ENCODE measurements around the gene SLC22A13.
"Not testable (repeated sequence)": the region's sequence is repeated elsewhere in the genome, so short reads cannot be mapped to it uniquely, and the experiment has no call there.

SLC22A13 gene

GRCh38 chr3:38266810-38267209 lies 1.2 kb downstream of the SLC22A13 start:
- no peak for DNase-seq

GRCh38 chr3:38267662-38268061 lies 2.0 kb downstream of the SLC22A13 start:
- DNase-seq: no peak

- DNase-seq: no peak
Measured at GRCh38 chr3:38268087-38268486, 2.5 kb downstream of the SLC22A13 start.

GRCh38 chr3:38268522-38268921 lies 2.9 kb downstream of the SLC22A13 start:
- no peak for DNase-seq

- DNase-seq: no peak
Measured at GRCh38 chr3:38270606-38271005, 5.0 kb downstream of the SLC22A13 start.

GRCh38 chr3:38271553-38271952 lies 5.9 kb downstream of the SLC22A13 start:
- DNase-seq: no peak

- DNase-seq: no peak
Measured at GRCh38 chr3:38274864-38275649, 9.4 kb downstream of the SLC22A13 start.

- no peak for DNase-seq
Measured at GRCh38 chr3:38275658-38276057, 10.0 kb downstream of the SLC22A13 start.

GRCh38 chr3:38276081-38276916 lies 10.7 kb downstream of the SLC22A13 start:
- DNase-seq: no peak

- no peak for DNase-seq
Measured at GRCh38 chr3:38276917-38277630, 11.5 kb downstream of the SLC22A13 start.

GRCh38 chr3:38278841-38279240 lies 13.2 kb downstream of the SLC22A13 start:
- no peak for DNase-seq

- no peak for DNase-seq
Measured at GRCh38 chr3:38281895-38282686, 16.5 kb downstream of the SLC22A13 start, which contains the start of gene SLC22A14. Gene SLC22A14 (plus strand): TSS chr3:38282294. CDS start chr3:38306027, 23,733 bp downstream.

GRCh38 chr3:38283810-38284755 lies 18.5 kb downstream of the SLC22A13 start:
- DNase-seq: no peak

GRCh38 chr3:38284756-38285150 lies 19.1 kb downstream of the SLC22A13 start:
- no peak for DNase-seq

GRCh38 chr3:38289286-38290217 lies 23.9 kb downstream of the SLC22A13 start:
- not testable (repeated sequence) for DNase-seq

- not testable (repeated sequence) for DNase-seq
Measured at GRCh38 chr3:38297053-38297452, 31.4 kb downstream of the SLC22A13 start.

GRCh38 chr3:38297537-38297936 lies 31.9 kb downstream of the SLC22A13 start:
- no peak for DNase-seq

- DNase-seq: no peak
Measured at GRCh38 chr3:38297947-38298711, 32.5 kb downstream of the SLC22A13 start.

GRCh38 chr3:38306941-38307340 lies 41.3 kb downstream of the SLC22A13 start:
- DNase-seq: no peak

Measured in NCI-H1930 (cell line).